Esophagus squamous epithelium (tissue), 5 donors: ENCODE results near the gene RBBP8NL. TPM values are rescaled to one million over a fixed set of nuclear protein-coding genes. Genes with fewer than 3 reads are reported as not detected.

Experiments used
- DNase-seq: peaks from one replicate; lab custom pipeline; 2025; lab: John Stamatoyannopoulos, UW
- H3K27ac ChIP-seq, 4 donors: fragments of 200-600 bp; sonication (generic); one replicate each; pipeline ENCODE4 v1.5.1; 2016 to 2019; ENCODE audit warnings: mild to moderate bottlenecking in 1 of 4
- H3K27me3 ChIP-seq, 4 donors: fragments of 200-600 bp; sonication (generic); 1 replicate in 3 of 4; 2 replicates in 1 of 4; pipeline versions ENCODE4 v1.5.1 to v1.6.0; 2017 to 2021; ENCODE audit warnings: antibody characterized with exemption in 1 of 4
- H3K36me3 ChIP-seq, 3 donors: fragments of 200-600 bp; sonication (generic); one replicate each; pipeline ENCODE4 v1.5.1; 2016 to 2019
- H3K4me1 ChIP-seq, 3 donors: fragments of 200-600 bp; sonication (generic); one replicate each; pipeline ENCODE4 v1.5.1; 2017 to 2019
- H3K4me3 ChIP-seq, 4 donors: fragments of 200-600 bp; sonication (generic); 1 replicate in 3 of 4; 2 replicates in 1 of 4; pipeline ENCODE4 v1.5.1; 2016 to 2019; ENCODE audit warnings: mild to moderate bottlenecking in 2 of 4, moderate library complexity in 1 of 4
- H3K9me3 ChIP-seq, 3 donors: fragments of 200-600 bp; sonication (generic); one replicate each; pipeline ENCODE4 v1.5.1; 2016 to 2019
- POLR2A ChIP-seq, 4 donors: fragments of 450-650 bp; IDR thresholded peaks; one replicate each; pipeline ENCODE4 v1.6.1; 2017; ENCODE audit warnings: antibody characterized with exemption in 4 of 4, mild to moderate bottlenecking in 4 of 4, moderate library complexity in 3 of 4
- WGBS, 2 donors: methylation state at CpG; one replicate each; pipeline ENCODE4 v1.1.5; 2018; 5-methylcytosine and 5-hydroxymethylcytosine counted together
- intact Hi-C: fragments of 100-400 bp; cut with DNase I; formaldehyde crosslinking; loops from one replicate; pipeline ENCODE4 v1.15.0; 2022
- total RNA-seq, 4 donors: library from RNA; depleted of rRNA; stranded (reverse); fragments of >200 nt; gene quantifications; one replicate each; pipeline ENCODE4 v1.1.0, GENCODE V29; 2016
- TF ChIP-seq, protein P1 (sequence below), 6 experiments: fragments of 450-650 bp in 4 of 6; fragments of 200-600 bp in 2 of 6; sonication (generic) in 2 of 6; IDR thresholded peaks; one replicate each; pipeline ENCODE4 v1.5.1; 2016 to 2019; ENCODE audit warnings: antibody characterized with exemption in 6 of 6, mild to moderate bottlenecking in 4 of 6, moderate library complexity in 4 of 6
- donor health status: DM: yes; HTN: yes; CAD: no.

The RBBP8NL gene
- total RNA-seq, 4 donors from 2014 or later, result 1.1 to 6.2 (median 4.0) TPM

GRCh38 chr20:62461157-62461556 is 33.8 kb upstream of the RBBP8NL start:
- no peaks in the 10 kb centered on the region for H3K36me3 ChIP-seq
- no peak for DNase-seq

DNA sequence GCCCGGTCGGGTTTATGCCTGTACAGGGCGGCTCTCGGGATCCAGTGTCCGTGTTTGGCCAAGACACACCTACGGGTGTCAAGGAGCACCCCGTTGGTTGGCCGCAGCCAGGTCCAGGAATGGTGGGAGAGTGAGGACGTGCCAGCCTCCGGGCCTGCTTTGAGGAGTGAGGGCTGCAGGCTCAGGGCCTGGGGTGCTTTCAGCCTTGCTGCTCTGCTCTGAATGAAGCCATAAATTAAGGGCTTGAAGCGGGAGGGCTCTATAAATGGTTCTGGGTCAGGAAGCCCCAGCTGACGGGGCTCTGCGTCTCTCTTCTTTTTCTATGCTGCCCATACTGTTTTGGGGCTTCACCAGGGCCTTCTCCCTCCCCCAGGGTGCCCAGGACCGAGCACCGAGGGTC is 33.3 kb upstream of the RBBP8NL start:
- no peaks in the 10 kb centered on the region for H3K4me1 ChIP-seq
- intact Hi-C loops, result no loop called here
- no peaks in the 10 kb centered on the region for H3K36me3 ChIP-seq
- no peak overlapping the region for H3K27ac ChIP-seq
- H3K9me3 ChIP-seq, result no peaks in the 10 kb centered on the region
- H3K27me3 ChIP-seq, result peaks cover 0 to 84% (median 0%) of the 10 kb centered on the region in 4 donors
- no peak for DNase-seq
- TF ChIP-seq POLR2A (IDR thresholded peaks at IDR 0.05), result no peak
- TF ChIP-seq, protein P1, sequence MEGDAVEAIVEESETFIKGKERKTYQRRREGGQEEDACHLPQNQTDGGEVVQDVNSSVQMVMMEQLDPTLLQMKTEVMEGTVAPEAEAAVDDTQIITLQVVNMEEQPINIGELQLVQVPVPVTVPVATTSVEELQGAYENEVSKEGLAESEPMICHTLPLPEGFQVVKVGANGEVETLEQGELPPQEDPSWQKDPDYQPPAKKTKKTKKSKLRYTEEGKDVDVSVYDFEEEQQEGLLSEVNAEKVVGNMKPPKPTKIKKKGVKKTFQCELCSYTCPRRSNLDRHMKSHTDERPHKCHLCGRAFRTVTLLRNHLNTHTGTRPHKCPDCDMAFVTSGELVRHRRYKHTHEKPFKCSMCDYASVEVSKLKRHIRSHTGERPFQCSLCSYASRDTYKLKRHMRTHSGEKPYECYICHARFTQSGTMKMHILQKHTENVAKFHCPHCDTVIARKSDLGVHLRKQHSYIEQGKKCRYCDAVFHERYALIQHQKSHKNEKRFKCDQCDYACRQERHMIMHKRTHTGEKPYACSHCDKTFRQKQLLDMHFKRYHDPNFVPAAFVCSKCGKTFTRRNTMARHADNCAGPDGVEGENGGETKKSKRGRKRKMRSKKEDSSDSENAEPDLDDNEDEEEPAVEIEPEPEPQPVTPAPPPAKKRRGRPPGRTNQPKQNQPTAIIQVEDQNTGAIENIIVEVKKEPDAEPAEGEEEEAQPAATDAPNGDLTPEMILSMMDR (IDR thresholded peaks at IDR 0.05), result no peak
- 62 to 67% methylated on average over 4 to 7 of the region's 15 CpGs for WGBS, 2 donors
- H3K4me3 ChIP-seq, result no peak overlapping the region

More at GRCh38 chr20:62461157-62461556, 33.8 kb upstream of the RBBP8NL start:
- H3K9me3 ChIP-seq, result no peaks in the 10 kb centered on the region
- H3K4me1 ChIP-seq, result no peaks in the 10 kb centered on the region
- H3K4me3 ChIP-seq, result no peak overlapping the region
- TF ChIP-seq, protein P1 (IDR thresholded peaks at IDR 0.05), result no peak
- no peak for TF ChIP-seq POLR2A (IDR thresholded peaks at IDR 0.05)
- intact Hi-C loops, result no loop called here
- H3K27me3 ChIP-seq, result peaks cover 0 to 84% (median 0%) of the 10 kb centered on the region in 4 donors
- no peak overlapping the region for H3K27ac ChIP-seq
- 42 to 61% methylated on average over 3 to 5 of the region's 10 CpGs for WGBS, 2 donors

- TF ChIP-seq, protein P1 (IDR thresholded peaks at IDR 0.05), result no peak
- TF ChIP-seq POLR2A (IDR thresholded peaks at IDR 0.05), result no peak
- no peak for DNase-seq
- Histone ChIP-seq H3K4me3 (no peak overlapping the region), H3K36me3 (no peaks in the 10 kb centered on the region), H3K9me3 (no peaks in the 10 kb centered on the region), H3K4me1 (no peaks in the 10 kb centered on the region), H3K27me3 (peaks cover 0 to 84% (median 0%) of the 10 kb centered on the region in 4 donors), H3K27ac (no peak overlapping the region)
- intact Hi-C loops, result no loop called here
- WGBS, 2 donors, result 17% methylated on average over 4 of the region's 14 CpGs
Observed at GRCh38 chr20:62459488-62459887, 32.1 kb upstream of the RBBP8NL start.

- Histone ChIP-seq H3K27me3 (peaks cover 0 to 84% (median 0%) of the 10 kb centered on the region in 4 donors), H3K4me3 (no peak overlapping the region), H3K27ac (no peak overlapping the region), H3K4me1 (no peaks in the 10 kb centered on the region), H3K9me3 (no peaks in the 10 kb centered on the region), H3K36me3 (no peaks in the 10 kb centered on the region)
- no peak for TF ChIP-seq POLR2A (IDR thresholded peaks at IDR 0.05)
- TF ChIP-seq, protein P1 (IDR thresholded peaks at IDR 0.05), result no peak
- 48 to 49% methylated on average over 6 to 16 of the region's 41 CpGs for WGBS, 2 donors
- intact Hi-C loops, result no loop called here
- DNase-seq, result no peak
Observed at GRCh38 chr20:62458275-62459251, 31.2 kb upstream of the RBBP8NL start.

- intact Hi-C loops, result no loop called here
Observed at GRCh38 chr20:62457831-62458230, 30.5 kb upstream of the RBBP8NL start.

More at GRCh38 chr20:62457831-62458230, 30.5 kb upstream of the RBBP8NL start:
- Histone ChIP-seq H3K27me3 (peaks cover 0 to 91% (median 0%) of the 10 kb centered on the region in 4 donors), H3K9me3 (no peaks in the 10 kb centered on the region), H3K4me3 (no peak overlapping the region), H3K4me1 (no peaks in the 10 kb centered on the region), H3K36me3 (no peaks in the 10 kb centered on the region), H3K27ac (no peak overlapping the region)
- 71 to 86% methylated on average over 3 to 4 of the region's 20 CpGs for WGBS, 2 donors
- DNase-seq, result no peak
- no peak for TF ChIP-seq POLR2A (IDR thresholded peaks at IDR 0.05)
- TF ChIP-seq, protein P1 (IDR thresholded peaks at IDR 0.05), result no peak
